GM18499 (cell line): ENCODE results near the gene EPHA5.
"Not testable (repeated sequence)": the region's sequence is repeated elsewhere in the genome, so short reads cannot be mapped to it uniquely, and the experiment has no call there.

ENCODE experiments used
- ATAC-seq: cut with Tn5 transposase; IDR thresholded peaks from one replicate; pipeline ENCODE4 v1.9.1; 2021; ENCODE audit warnings: moderate number of reproducible peaks; ENCODE audit not compliant: insufficient read depth, unreplicated experiment

EPHA5 gene

DNA sequence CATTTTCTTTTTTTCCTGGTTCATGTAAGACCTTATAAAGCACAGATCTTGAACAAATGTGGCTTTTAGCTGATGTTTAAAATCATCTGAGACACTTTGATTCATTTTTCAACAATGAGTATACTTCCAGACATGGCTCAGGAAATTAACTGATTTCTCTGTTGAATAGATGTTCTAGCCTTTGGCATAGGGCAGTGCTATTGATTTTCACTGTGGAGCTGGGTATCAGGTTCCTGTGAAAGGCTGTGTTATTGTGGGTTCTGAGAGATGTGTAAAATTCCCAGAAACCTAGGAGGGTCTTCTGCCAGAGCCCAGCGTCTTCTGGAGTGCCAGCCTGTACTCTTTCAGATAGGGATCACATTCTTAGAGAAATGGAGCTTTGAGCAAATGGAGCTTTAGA is 278.9 kb downstream of the EPHA5 start:
- ATAC-seq = no peak

DNA sequence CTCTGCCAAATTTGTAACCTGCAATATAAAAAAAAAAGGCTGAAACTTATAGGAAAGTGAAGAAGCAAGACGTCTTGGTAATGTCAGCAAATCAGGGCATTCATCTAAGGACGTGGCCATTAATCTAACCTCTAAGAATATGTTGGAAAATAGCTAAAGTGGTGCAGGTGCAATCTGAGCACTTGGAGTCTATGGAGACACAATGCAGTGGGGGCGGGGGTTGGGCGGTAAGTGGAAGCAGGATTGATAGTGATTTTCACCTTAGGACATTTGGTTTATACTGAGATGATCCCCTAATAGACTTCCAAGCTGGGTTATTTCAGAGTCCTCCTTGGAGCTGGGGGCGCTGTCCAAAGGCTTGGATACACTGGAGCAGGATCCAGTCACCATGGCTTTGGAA is 283.4 kb downstream of the EPHA5 start:
- ATAC-seq = no peak

DNA sequence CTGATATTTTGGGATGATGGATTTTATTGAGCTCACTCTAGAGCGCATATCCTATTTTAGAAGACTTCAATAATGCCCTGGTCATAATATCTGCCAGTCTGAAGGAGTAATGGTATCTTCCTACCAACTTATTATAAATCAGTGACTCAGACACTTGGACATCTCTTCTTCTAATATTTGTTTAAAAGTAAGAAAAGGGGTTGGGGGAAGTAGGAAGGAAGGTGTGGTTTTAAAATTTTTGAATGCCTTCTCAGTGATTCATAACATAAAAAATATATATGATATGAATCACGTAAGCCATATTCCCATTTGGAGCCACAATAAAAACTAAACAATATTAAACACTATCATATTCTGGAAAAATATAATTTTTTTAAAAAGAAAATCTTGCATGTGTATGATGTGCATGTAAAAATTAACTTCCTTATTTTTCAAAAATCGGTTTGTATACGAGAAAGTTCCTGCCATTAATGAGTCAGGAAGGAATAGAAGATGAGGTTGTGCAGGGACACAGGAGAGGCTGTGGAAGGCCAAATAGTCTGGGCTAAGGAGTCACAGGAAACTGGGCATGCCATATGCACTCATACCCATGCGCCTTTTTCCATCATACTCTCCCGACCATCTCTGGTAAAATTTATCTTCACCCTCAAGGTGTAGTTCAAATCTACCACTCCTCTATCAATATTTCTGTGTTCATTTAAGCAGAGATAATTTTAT is 286.5 kb downstream of the EPHA5 start:
- ATAC-seq = no peak

DNA sequence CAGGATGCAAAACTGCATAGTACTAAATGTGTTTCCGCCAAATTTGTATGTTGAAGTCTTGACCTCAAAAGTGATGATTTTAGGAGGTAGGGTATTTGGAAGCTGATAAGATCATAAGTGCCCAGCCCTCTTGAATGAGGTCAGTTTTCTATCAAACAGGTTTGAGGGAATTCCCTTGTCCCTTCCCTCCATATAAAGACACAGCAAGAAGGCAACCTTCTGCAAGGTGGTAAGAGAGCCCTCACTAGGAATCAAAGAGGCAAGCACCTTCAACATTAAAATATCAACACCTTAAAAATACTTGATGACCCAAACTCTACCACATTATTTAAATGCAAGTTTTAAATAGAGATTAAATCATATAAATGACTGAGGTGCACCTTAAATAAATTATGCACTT is 288.6 kb downstream of the EPHA5 start:
- no peak for ATAC-seq

DNA sequence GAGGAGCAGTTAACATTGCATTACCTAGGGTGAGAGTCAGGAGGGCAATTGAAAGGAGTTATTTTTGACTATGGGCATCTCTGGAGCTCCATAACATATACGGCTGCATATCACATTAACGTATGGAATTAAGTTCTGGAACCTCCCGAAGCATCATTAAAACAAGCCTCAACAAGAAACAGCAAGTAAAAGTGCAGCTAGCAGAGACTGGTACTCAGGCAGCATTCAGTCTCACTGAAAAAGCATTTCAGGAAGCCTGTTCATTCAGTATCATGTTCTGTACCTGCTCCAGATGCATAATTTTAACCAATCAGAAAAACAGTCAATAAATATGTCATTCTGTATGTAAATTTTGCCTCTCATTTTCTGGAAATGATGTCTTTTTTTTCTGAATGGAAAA is 299.6 kb downstream of the EPHA5 start:
- no peak for ATAC-seq

DNA sequence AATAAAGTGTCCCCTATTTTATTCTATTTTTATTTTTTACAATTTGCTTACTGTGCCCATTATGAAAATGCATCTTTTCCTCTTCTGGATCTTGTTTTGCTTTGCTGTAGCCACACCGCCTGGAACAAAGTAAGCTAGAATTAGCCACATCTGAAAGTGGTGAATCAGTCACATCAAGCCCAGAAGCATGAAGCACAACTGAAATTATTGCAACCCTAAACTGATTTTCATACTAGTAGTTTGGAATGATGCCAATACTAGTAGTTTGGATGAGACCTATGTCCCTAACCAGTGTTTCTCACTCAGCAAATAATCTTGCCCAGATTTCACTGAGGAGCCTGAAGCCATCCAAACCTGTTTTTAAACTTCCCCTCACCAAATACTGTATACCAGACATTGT is 303.0 kb downstream of the EPHA5 start:
- ATAC-seq = no peak

DNA sequence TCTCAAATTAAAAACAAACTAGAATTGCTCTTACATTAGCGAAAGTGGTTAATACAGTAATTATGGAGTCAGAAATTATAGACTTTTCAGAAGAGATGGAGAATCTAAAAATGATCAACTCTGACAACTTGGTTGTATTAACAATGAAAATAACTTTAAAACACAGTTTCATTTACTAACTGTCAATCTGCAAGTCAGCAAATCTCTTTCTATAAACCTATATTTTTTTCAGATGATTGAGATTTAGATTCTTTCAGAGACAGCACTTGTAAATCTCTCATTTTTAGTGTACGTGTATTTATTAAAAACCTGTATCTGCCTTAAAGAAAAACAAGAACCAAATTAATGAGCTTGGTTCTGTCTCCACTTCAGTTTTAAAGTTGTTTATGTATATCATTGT is 311.4 kb downstream of the EPHA5 start:
- ATAC-seq = no peak

DNA sequence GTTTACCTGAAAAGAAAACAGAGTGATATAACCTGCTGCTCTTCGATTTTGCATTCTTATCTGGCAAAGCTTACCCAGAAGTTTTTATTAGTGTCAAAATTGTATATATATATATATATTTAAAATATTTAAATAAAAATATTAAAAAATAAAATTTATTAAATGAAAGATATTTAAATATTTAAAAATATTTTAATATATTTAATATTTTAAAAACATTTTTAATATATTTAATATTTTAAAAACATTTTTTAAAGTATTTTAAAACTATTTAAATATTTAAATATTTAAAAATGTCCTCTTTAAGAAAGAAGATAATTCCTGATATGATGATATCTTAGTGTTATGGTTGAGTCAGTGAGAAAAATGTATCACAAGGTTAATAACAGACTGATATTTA is 317.2 kb downstream of the EPHA5 start:
- ATAC-seq = no peak

DNA sequence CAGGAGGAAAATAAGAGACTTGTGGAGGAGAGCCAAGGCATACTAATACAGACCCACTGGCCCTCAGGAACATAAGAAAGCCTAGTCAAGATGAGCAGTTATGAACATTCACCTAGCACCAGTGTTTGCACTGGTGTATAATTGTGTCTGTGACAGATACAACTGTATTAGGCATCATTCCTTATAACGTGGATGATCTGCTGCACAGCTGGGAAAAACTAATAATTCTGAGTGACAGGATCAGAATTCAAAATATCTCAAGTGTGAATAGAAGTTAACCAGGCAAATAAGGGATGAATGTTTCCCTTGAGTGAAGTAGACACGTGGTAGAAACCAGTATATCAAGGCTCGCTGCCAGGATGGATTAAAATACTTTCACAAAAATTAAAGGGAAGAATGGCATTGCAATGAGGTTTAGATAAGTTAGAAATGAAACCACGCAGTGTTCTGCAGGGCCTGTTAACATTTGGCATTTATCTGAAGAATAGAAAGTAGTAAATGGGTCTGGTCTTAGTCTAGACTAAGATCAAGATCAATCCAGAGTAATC is 325.9 kb downstream of the EPHA5 start:
- no peak for ATAC-seq

DNA sequence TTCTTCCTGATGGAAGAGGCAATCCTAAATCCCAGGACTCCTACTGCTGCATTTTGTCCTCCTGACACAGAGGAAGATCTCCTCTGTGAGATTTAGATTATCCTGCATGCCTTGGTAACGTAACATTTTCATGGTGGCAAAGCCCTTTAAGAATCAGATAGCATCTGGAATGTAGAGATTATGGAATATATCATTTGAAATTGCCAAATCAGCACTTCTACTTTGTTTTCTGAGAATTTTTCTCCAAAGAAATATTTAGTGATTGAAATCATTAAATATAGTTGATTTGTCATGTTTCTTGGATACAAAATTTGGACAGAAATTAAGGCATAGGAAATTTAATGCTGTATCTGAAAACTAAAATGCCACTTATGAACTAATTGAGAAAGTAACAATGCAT is 326.9 kb downstream of the EPHA5 start:
- ATAC-seq = no peak

DNA sequence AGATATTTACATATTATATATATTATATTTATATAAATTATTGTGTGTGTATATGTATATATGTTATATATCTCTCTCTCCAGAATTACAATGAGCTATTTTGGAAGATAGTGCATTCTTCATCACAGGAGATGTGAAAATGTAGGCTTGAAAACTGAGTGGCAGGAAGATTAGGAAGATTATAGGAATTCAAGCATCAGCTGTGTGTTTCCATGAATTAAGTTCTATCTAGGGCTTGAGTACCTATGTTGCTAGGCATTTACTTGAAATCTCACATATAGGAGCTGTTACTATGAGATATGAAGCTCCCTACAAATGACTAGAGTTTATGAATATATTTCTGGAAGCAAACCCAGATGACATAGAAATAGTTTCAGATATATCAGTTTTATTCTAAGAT is 328.7 kb downstream of the EPHA5 start:
- no peak for ATAC-seq

DNA sequence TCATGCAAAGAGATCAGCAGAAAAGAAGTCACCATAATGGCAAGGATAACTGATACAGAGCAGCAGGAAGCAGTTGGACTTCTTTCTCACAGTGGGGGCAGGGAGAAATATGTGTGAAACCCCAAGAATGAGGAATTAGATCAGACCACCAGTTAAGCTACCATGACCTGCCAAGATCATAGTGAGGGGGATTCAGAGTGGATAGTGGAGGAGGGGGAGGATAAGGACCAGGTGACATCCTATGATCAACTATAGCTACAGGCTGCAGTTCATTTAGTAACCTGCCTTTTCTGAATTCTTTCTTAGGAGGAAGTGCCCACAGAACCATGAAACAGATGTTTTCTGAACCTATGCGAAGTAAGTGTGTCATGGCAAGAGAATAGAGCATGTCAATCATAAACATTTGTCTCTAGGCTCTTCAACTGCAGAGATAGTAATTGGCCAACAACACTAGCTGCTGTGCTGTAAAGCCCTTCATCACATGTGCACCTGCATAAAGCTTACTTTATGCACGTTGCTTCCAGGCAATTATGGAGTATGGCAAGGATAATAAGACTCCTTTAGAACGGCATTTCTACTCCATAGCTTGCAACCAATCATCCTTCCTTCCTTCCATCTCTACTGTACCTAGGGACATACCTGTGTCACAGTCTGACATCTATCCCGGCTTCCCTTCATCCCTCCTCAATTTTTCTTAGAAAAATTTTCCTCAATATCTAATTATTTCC is 329.7 kb downstream of the EPHA5 start:
- ATAC-seq = no peak

DNA sequence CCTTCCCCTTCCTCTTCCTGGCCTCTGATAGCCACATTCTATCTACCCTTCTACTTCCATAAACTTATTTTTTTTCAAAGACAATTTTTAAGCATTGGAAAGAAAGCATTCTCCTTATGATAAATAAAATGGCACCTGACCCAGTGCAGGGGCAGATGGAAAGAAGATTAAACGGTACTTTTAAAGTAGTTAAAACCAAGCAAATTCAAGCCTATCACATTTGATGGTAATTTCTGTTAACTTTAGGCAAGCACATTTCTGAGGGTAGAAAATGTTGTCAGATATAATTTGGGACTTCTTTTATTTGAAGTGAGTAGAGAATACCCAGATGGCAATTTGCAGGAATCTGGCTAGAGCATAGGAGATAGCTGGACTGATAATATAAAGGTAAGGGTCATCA is 332.9 kb downstream of the EPHA5 start:
- no peak for ATAC-seq

DNA sequence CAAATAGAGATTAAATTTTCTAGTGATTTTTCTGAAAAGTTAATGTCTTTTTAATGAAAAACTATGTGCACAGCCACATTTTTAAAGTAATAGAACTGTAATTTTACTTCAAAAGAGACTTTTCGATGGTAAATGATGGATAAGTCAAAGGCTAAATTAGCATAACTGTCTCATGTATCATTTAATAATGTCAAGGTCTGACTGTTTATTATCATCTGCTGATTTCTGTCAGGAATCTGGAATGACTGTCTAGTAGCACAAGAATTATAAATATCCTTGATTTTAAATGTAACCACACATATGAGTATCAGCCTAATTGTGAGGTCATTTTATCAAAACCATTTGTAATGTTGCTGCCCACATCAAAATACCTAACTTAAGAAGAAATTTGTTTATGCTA is 333.8 kb downstream of the EPHA5 start:
- no peak for ATAC-seq

DNA sequence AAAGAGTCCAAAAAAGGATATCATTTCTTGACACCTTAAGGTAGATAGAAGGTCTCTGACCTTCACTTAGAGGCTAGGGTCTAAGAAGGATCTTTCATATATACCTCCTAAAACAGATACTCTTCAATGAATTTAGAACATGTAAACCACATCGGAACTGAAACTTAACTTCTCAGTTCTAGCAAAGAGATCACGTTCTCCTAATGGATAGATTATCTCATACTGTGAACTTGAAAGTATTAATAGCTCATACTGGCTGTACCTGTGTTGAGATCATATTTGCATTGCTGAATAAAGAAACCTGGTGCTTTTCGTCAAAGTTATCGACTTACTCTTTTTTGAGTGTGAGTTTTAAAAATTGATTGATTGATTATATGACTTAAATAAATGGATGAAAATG is 353.8 kb downstream of the EPHA5 start:
- no peak for ATAC-seq

DNA sequence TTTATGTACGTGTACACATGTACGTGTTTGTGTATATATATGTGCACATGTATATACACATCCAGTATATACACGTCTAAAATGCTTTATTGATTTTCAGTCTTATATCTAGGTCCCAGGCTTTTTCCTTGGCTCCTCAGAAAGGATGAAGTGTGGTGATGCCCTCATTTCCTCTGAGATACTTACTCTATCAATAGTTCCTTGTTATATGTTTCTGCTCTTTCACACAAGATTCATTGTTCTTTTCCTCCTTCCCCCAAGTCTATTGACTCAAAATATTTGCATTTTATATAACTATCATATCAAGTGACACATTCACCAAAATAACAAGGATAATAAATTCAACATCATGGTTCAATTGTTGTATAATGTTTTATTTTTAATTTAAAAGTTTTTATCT is 359.2 kb downstream of the EPHA5 start:
- ATAC-seq = no peak

DNA sequence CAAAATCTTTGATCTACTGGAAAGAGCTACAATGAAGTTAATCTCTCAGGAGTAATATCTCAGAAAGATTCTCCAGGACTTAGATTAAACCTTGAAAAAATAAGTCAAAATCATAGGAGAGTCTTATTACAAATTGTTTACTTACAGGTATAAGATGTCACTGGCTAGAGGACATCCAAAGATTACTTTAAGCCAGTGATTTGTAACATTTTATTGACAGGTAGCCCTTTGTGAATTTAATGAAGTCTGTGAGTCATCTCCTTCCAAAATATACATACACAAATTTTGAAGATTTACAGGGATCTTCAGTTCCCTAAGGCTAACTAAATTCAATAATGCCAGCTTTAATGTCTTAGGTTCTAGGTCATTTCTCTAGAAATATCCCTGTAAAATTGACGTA is 359.7 kb downstream of the EPHA5 start:
- no peak for ATAC-seq

DNA sequence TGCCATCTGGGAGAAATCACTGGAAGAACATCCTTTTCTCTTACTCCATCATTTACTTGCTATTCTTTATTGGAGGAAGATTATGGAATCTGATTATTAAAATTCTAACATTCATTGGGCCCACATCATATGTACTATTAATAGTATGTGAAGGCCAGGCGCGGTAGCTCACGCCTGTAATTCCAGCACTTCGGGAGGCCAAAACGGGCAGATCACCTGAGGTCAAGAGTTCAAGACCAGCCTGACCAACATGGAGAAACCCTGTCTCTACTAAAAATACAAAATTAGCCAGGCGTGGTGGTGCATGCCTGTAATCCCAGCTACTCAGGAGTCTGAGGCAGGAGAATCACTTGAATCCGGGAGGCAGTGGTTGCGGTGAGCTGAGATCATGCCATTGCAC is 361.7 kb downstream of the EPHA5 start:
- not testable (repeated sequence) for ATAC-seq

DNA sequence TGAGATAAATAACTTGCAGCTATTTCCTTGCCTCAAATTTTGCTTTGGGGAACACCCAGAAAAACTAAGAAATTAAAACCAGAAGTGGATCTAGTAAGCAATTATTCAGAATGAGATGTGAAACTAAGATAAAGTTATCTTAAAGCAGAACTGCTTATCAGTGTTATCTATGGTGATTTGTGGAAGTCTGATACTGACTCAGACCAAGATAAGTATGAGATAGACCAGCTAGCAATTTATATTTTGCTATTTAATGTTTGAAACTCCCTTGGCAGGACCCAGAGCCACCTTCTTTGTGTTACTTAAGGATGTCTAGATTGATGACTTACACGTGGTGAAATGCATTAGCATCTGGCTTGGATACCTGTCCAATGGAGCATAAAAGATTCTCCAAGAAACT is 368.1 kb downstream of the EPHA5 start:
- ATAC-seq = no peak

DNA sequence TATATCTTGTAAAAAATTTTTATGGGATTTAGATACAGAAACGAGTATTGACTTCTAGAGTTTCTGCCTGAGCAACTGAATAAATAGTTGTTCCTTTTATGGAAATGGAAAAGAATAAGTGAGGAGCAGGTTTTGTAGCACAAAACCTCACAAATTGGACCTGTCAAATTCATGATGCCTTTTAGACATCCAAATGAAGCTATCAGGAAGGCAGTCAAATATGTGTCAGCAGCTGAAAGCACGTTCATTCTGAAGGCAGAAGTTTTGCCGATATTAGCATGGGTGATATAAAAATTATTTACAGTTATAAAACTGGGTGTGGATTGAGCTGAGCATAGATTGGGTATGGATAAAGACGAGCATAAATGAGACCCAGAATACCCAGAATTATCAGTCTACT is 374.0 kb downstream of the EPHA5 start:
- no peak for ATAC-seq

DNA sequence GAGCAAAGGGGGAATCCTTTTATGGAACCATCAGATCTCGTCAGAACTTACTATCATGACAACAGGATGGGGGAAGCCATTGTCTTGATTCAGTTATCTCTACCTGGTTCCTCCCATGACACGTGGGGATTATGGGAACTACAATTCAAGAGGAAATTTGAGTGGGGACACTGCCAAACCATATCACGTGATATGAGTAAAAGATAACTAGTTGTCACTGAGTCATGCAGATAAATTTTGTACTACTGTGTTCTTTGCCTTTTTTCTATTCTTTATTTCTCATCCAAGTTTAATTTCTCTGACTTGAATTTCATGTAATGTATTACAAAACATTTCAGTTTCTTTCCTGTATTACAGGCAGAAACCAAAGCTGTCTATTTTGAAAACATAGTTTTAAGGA is 383.2 kb downstream of the EPHA5 start:
- ATAC-seq = no peak
